HG02938 (cell line): Measurements from ENCODE around the gene SLC9C1.

Source experiments
- ATAC-seq: cut with Tn5 transposase; IDR thresholded peaks from one replicate; pipeline ENCODE4 v1.9.1; 2021; ENCODE audit warnings: mild to moderate bottlenecking, moderate library complexity; ENCODE audit not compliant: unreplicated experiment

Gene SLC9C1

DNA sequence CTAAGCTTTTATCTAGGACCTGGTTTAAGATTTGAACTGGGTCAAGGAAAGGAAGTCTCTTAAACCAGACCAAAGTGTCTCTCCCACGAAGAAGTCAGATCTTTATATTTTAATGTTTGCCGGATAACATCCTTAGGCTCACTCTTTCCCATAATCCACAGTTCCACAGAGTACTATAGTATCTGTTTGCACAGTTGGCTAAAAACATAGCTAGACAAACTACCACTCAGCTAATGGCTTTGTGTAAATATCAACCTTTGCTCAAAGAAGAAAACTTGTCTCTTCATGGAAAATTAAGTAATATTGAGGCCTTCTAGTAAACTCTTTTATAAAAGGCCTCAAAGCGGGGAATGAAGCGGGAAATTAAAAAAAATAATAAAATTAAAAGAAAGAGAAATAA is 13.5 kb upstream of the SLC9C1 start:
- no peak for ATAC-seq

DNA sequence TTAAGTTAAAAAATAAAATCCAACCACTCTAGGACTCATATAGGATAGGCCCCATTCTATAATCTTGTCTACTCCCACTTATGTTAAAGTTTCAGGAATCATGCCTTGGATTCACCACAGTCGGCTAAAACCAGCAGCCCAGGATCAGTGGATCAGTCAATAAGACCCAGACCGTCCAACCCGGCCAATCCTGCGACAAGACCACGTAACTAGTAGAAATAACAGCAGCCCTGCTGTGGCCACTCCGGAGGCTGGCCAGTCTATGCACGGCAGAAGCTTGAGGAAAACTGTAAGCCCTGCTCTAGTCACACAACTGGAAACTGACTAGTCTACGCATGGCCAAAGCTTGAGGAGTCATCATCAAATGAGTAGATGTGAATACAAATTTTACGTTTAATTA is 12.8 kb upstream of the SLC9C1 start:
- no peak for ATAC-seq

DNA sequence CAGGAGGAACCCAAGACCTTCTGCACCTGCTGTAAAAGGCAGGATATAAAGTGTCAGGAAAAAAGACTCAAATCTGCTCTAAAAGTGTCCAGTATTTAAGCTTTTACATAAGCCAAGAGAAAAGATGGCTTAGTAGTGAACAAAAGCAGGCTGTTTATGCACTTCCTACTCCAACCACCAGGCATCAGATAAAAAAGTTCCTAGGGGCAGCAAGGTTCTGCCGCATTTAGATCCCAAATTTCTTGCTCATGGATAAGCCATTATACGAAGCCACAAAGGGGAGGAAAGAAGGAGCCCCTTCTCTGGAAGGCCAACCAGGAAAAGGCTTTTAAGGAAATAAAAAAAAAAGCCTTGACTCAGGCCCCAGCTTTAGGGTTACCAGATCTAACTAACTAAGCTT is 10.6 kb upstream of the SLC9C1 start:
- ATAC-seq: no peak

DNA sequence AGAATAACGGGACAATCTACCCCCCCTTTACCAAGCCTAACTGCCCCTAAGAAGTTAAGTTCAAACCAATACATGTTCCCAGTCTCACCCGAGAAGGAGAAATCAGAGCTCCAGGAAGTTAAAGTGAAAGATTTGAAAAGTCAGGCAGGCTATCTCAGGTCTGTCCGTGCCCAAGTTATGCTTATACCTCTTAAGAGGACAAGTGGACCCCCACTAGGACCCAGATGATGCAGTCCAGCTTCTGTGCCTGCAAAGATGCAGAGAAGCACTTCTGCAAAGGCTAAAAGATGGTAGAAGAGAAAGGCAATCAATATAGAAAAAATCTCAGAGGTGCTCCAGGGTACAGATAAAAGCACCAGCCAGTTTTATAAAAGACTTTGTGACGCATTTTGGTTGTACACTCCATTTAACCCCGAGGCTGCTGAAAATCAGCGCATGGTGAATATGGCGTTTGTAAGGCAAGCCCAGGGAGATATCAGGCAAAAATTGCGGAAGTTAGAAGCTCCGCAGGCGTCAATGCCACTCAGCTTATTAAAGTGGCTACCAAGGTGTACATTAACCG is 9.8 kb upstream of the SLC9C1 start:
- ATAC-seq: peak; percentile 59

DNA sequence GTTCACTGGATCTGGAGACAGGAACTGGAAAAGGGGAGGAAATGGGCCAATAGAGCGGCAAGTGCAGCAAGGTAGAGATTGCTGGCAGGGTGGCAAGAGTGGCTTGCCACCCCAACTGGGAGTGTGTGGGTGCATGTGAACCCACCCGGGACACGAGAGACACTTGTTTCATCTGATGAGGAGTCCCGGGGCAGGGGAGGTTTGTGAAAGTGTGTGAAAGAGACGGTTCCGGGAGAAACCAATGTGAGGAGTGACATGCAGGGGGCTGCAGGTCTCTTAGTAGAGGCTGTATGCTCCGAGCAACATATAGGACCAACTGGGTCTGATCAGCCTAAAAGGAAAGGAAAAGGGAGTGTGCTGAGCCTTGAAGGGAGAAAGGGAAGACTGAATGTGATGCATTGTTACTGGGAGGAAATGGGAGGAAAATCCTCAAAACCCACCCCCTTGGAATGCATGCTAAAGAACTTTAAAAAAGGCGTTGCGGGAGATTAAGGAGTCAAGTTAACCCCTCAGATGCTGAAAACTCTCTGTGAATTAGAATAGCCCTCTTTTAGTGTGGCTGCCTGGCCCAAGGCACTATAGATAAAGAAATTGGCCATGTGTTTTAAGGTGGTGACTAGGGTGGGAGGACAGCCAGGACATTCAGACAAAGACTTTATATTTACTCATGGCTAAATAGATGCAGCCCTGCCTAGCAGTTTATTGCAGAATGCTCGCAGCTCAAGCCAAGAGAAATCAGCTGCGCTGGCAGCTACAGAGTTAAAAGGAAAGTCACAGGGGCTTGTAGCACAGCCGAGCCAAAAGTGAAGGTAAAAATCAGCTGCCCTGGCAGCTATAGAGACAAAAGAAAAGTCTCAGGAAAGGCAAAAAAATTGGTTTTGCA is 9.1 kb upstream of the SLC9C1 start:
- peak; percentile 20 for ATAC-seq

DNA sequence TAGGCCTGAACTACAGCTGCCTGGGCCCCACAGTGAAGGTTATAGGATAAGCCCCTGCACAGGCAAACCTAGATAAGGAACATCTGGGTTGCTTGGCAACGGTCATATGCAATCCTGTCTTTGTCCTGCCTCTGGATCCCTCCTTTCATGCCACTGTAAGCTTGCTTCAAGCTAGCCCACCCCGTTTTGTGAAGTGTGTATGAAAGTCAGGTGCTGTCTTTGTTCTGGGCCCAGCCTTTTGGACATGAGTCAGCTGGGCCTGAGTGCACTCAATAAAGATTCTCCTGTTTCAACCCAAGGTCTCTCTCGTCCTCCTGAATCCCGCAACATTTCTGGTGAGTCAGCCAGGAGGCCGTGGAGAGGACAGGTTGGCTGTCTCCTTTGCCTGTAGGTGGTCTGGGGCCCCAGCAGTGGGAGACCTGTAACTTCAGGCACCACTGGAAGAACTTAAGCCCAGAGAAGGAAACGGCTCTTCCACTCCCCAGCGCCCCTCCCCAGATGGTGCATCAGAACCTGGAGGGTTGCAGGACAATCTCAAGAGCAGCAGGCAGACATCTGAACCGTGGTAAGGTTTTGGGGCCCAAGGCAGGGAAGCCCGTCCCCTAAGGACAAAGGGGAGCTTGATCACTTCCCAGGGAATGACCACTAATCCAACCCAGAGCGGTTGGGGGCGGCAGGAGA is 8.3 kb upstream of the SLC9C1 start:
- ATAC-seq: no peak

DNA sequence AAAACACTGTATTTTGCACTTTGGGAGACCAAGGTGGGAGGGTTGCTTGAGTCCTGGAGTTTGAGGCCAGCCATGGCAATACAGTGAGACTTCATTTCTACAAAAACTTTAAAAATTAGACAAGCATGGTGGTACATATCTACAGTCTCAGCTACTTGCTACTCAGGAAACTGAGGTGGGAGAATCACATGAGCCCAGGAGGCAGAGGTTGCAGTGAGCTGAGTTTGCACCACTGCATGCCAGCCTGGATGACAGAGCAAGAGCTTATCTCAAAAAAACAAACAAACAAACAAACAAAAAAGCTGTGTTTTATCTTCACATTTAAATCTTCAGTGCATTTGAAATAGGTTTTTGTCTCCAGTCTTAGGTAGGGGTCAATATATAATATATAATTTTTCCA is 4.8 kb upstream of the SLC9C1 start:
- no peak for ATAC-seq

DNA sequence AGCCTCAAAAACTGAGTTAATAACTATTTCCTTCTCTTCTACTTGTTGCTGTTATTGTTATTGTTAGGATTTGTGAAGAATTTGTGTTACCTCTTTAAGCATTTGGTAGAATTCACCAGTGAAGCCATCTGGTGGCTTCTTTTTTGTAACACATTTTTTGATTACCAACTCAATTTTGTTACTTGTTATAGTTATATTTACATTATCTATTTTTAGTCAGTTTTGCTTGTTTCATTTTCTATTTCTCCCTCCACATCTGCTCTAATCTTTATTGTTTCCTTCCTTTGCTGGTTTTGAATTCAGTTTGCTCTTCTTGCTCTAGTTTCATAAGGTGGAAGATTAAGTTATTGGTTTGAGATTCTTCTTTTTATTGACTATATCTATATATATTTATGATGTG is 3.7 kb upstream of the SLC9C1 start:
- ATAC-seq: no peak

DNA sequence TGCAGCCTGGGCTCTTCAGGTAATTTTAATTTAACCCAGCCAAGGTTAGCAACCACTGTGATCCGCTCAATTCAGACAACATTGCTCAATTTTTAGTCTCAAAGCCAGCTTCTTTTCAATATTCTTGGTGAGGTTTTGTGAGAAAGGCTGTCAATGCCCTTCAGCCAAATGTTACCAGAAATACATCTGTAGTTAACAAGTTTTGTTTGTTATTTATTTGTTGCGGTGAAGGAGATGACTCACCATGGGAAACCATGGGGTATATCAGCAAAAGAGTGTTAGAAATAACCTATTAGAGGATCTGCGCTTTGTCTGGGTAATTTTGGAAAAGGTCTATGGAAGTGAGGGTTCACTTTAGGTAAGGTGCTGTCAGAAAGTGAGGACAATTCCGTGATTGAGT is 5.0 kb downstream of the SLC9C1 start:
- no peak for ATAC-seq

DNA sequence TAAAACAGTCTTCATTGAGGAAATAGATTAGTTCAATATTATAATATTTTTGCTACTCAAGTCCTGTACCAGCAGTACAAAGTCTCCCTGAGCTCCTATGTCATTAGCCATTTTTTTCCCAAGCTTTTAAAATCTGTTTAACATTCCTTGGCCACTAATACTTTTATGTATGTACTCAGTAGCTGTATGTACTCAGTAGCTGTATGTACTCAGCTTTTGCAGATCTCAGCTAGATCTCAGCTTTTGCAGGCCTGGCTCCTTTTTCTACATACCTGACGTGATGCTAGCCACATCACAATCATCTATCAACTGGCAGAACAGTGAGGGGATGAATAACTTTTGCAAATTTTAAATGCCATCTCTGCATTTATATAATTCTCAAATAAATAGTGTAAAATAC is 13.8 kb downstream of the SLC9C1 start:
- ATAC-seq: no peak

DNA sequence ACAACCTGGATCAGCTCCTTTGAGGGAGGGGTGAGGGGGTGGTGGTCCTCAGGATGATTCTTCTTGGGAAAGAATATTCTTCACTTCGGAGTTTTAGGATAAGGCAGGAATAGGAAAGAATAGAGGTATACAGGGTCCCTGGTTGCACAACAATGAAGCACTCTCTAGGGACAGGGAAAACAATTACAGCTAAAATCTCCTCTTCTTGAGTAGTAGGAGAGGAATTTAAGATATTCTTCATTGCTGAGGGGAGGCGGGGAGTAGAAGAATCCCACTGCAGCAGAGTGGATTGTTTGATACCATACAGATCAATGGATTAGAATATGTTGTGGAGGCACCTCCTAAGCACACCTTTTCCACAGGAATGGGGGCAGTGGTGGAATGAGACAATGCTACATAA is 20.5 kb downstream of the SLC9C1 start:
- ATAC-seq: no peak

DNA sequence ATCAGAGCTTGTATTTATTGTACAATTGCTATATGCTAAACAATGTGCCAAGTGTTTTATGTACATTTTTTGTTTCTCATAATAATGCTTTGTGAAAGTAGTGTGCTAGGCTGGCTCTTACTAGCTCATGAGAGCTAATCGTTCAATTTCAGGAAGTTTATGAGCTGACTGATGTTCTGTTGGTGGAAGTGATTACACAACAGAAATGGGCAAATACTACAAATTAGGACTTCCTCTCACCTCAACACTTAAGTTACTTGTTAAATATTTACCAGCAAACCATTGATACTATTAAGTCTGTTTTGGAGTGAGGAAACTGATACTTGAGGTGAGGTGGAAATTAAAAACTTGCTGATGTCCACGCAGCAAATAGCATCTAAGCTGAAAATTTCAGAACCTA is 32.3 kb downstream of the SLC9C1 start:
- ATAC-seq: no peak

DNA sequence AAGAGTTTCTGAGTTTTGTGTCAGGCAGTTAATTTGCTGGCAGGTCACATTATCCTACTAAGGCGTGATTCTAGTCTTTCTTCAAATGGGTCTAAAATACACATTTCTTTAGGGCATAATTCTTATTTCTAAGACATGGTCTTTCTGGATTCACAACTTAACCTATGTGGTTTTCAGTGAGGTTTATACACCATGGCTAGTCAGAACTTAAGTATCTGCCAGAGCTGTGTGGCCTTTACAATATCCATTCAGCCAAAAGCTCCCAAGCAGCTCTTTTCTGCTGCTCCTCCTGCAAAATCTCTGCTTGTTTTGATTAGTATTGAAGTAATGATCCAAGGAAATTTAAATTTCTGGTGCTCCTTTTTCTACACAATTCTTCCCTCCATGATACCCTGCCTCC is 33.5 kb downstream of the SLC9C1 start:
- ATAC-seq: no peak

DNA sequence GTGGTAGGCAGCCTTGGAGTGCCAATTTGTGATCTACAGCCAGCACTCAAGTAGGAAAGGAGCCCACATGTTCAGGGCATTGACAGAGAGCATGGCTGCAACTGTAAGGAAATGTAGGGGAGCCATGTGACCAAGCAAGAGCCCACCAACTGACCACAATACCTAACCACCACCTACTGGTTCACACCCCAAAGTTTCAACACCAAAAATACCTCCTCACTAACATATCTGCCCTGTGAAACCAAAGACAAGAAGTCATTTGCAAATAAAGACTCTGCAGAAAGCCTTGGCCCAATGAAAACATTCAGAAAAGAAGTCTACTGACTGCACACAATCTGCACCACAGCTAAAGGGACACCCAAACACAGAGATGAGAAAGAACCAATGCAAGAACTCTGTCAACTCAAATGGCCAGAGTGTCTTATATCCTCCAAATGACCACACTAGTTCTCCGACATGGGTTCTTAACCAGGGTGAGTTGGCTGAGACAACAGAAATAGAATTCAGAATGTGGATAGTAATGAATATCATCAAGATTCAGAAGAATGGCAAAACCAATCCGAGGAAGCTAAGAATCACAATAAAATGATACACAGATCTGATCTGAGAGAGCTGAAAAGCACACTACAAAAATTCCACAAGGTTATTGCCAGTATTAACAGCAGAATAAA is 40.6 kb downstream of the SLC9C1 start:
- peak; percentile 68 for ATAC-seq

DNA sequence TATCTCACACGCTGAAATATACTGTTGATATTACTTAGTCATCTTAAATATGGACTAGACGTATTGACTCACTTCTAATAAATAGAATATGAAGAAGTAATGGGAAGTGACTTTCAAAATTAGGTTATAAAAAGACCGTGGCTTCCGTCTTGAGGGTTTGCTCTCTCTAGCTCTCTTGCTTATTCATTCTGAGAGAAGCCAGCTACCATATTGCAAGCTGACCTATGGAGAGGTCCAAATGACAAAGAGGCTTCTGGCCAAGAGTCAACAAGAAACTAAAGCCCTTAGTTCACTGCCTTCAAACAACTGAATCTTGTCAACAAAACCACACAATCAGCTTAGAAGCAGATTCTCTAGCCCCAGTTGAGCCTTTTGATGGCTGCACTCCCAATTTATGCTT is 46.1 kb downstream of the SLC9C1 start:
- peak; percentile 94 for ATAC-seq

DNA sequence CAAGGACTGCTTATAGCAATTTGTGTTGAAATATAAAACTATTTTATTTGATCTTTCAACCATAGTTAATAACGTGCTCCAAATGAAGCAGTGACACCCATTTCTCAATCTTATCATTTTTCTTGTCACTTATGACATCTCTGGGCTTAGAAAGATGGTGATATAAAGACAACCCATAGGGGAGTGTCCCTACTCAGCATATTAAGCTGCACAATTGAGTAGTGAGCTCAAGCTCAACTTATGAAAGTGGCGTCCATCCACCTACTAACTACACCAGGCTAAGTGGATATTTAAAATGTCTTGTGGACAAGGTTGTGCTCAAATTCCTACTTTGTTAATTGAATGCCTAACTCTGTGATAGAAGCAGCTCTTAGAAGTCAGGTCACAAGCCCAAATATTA is 46.7 kb downstream of the SLC9C1 start:
- ATAC-seq: no peak

DNA sequence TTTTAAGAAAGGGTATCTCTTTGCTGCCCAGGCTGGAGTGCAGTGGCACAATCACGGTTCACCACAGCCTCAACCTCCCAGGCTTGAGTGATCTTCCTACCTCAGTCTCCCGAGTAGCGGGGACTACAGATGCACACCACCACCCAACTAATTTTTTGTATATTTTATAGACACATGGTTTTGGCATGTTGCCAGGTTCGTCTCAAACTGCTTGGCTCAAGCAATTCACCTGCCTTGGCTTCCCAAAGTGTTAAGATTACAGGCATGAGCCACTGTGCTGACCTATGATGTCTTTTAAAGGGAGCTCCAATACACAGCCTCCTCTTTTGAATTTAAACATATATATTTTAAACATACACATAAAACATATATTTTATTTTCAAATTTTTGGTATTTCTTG is 60.9 kb downstream of the SLC9C1 start:
- no peak for ATAC-seq

DNA sequence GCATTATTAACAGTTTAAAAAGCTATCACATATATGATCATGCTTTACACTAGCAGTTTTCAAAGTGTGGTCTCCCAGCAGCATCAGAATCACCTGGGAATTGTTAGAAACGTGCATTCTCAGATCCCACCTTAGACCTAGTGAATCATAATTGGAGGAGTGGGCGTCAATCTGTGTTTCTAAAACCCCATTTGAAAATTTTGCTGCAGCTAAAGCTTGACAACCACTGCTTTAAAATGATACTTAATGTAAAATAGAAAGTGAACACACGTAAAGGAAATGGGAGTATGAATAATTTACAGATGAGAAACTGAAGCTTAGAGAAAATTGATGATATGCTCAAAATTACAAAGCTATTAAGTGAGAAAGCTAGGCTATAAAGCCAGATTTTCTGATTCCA is 62.3 kb downstream of the SLC9C1 start:
- ATAC-seq: no peak

DNA sequence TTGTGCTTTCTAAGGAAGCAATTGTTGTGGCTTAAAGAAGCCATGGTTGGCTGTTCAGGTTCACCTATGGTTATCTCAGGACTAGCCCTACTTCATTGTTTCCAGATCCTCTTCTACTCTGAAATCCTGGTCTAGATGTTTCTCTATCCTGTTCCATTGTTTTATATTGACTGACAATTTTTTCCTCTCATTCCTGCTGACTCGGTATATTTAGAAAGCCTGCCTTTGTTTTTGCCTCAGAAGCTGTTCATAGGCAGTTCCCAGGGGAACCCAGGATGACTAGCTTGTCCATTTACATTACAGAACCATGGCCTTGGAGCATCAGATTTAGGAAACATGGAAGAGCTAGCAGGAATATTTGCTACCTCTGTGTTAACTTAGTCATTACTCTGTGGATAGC is 64.0 kb downstream of the SLC9C1 start:
- ATAC-seq: no peak

DNA sequence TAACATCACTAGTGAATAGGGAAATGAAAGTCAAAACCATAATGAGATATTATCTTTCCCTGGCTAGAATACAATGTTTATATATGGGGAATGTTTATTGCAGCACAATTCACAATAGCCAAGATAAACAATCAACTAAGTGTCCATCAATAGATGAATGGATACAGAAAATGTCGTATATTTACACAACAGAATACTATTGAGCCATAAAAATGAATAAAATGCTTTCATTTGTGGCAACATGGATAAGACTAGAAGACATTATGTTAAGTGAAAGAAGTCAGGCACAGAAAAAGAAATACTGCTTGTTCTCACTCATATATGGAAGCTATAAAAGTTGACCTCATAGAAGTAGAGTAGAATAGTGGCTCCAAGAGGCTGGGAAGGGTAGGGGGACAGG is 65.2 kb downstream of the SLC9C1 start:
- no peak for ATAC-seq

DNA sequence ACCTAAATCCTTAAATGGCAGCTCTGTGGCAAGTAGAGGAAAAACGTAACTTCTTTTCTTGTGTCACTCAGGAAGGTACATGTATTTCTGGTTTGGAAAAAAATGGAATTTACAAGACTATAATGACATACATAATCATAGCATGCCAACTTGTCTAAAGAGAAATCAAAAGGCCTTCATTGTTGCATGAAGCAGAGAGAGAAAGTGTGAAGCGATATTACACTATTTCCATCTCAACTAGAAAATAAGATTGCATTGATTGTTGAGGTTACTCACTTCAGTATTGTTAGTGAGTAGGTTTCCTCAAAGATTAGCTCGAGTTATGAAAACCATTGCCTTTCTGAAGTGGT is 93.7 kb downstream of the SLC9C1 start:
- ATAC-seq: no peak
